Cortex of kidney (tissue), 1 donor: ENCODE results near the gene FLT4.
"Not testable (repeated sequence)": the region's sequence is repeated elsewhere in the genome, so short reads cannot be mapped to it uniquely, and the experiment has no call there.

Experiments
- DNase-seq: peaks from one replicate; lab custom pipeline; 2025; lab: John Stamatoyannopoulos, UW

The FLT4 gene

DNA sequence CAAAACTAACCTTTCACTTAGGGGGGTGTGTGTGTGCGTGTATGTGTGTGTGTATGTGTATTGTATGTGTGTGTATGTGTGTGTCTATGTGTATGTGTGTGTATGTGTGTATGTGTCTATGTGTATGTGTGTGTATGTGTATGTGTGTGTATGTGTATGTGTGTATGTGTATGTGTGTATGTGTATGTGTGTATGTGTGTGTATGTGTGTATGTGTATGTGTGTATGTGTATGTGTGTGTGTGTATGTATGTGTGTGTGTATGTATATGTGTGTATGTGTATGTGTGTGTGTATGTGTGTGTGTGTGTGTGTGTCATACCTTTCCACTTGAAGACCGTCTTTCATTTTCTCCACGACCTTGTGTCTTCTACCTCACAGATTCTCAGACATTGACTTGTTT is 20.8 kb upstream of the FLT4 start:
- no peak for DNase-seq

DNA sequence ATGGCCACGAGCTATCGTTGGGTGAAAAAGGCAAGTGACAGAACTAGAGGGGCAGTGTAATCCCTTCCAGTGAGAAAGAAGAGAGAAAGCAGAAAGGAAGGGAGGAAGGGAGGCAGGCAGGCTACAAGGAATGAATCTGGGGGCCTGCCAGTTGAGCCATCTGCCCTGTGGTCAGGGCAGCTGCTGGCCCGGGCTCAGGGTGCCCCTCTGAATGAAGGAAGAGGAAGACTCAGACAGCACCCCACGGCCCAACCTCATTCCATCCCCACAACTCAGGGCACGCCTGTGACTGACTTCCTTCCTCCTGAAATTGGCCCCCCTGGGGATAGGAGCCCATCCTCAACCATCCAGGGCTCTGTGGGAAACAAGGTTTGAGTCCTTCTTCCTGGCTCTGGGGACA is 20.3 kb upstream of the FLT4 start:
- DNase-seq, result no peak

DNA sequence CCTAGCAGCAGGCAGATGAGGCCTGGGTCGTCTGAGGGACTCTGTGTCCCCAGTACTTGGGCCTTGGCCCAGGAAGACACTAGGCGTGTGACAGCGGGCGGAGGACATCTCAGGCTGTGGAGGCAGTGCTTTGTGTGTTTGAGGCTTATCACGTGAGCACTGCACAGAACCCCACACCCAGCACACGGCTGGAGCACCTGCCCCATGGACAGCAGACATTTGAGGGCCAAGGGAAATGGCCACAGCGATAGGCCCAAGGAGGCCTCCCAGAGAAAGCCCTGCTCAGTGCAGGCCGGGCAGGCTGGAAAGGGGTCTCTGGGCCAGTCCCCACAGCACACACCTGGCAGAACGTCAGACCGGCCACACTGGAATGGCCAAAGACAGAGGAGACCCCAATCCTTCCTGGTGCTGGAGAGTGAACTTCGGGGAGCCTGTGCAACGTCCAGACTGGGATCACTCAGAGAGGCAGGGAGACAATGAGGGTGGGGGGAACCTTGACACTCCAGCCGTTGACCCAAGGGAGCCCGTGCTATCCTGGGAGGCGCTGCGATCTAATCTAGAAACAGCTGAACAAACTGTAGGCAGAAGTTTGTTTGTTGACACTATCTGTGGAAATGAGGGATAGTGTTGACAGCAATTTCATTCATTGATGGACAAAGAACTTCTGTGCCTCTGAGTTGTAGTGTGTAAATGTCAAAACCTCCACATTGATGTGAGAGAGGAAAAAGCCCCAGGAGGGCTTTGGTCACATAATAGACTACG is 19.6 kb upstream of the FLT4 start:
- no peak for DNase-seq

DNA sequence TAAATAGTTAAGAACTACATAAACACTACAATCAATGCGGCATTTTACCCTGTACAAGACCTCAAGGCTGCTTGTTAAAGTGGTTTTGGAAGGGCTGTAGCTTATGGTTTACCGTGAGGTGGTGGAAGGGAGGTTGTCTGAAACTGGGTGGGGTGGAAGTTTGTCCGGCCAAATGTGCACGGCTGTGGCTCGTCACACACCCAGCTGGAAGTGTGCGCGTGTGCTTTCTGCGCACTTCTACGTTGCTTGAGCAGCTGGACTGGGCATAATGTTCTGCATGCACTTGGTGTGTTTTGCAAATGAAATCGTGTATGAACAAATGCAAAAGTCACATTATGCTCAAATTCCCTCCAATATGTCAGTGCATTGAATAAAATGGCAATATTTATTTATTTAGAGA is 17.4 kb upstream of the FLT4 start:
- DNase-seq, result no peak

DNA sequence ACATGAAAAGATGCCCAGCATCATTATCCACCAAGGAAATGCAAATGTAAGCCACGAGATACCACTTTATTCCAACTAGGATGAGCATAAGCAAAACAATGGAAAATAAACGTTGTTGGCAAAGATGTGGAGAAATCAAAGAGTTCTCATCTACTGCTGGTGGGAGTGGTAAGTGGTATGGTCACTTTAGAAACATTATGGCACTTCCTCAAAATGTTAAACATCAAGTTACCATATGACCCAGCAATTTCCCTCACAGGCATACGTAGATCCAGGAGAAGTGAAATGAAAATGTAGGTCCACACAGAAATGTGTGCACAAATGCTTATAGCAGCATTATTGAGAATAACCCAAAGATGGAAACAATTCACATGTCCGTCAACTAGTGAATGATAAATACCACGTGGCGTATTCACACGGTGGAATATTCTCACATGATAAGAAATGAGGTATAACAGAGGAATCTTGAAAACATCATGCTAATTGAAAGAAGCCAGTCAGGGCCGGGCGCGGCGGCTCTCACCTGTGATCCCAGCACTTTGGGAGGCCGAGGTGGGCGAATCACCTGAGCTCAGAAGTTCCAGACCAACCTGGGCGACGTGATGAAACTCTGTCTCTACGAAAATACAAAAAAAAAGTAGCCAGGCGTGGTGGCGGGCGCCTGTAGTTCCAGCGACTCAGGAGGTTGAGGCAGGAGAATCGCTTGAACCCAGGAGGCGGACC is 16.4 kb upstream of the FLT4 start:
- DNase-seq, result no peak

DNA sequence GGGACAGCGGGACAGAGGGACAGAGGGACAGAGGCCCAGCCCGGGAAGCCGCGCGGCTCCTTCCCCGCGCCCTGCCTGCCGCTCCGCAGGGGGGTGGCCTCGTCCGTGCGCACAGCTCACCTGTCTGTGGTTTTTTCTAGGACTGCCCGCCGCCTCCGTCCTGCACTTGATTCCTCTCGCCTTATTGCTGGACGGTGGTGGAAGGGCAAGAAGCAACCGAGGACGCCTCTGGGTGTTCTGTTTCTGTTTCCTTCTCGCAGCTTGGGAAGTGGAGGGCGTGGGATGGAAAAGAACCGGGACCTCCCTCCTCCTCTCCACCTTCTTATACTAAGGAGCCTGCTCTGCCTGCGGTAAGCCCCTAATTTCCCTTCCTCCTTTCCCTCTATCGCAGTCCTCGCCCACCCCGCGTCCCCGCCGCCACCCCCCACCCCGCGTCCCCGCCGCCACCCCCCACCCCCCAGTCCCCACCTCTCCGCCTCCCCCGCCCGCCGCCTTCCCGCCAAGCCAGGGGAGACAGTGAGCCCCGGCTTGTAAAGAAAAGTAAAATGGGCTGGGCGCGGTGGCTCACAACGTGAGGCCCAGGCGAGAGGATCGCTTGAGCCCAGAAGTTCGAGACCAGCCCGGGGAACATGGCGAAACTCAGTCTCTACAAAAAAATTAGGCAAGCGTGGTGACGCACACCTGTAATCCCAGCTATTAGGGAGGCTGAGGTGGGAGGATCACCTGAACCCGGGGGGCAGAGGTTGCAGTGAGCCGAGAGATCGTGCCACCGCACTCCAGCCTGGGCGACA is 9.6 kb upstream of the FLT4 start:
- no peak for DNase-seq

DNA sequence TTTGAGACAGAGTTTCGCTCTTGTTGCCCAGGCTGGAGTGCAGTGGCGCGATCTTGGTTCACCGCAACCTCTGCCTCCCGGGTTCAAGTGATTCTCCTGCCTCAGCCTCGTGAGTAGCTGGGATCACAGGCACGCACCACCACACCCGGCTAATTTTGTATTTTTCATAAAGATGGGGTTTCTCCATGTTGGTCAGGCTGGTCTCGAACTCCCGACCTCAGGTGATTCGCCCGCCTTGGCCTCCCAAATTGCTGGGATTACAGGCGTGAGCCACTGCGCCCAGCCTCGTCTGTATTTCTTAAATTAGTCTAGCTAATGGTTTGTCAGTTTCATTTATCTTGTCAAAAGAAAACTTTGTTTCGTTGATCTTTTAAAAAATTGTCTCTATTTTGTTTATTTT is 5.8 kb upstream of the FLT4 start:
- not testable (repeated sequence) for DNase-seq

DNA sequence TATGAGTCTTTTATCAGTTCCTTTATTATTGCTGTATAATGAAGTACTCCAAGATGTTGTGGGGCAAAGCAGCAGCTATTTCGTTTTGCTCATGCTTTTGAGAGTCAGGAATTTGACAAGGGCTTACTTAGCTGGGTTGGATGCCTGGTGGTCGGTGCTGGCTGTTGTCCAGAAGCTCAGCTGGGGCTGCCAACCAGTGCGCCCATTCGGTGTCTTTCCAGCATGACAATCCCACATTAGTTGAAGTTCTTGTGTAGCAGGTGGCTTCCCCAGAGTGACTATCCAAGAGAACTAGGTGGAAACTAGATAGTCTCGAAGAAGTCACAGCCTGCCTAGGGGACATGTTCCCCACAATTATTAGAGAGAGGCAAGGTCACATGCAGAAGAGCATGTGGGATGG is 3.4 kb upstream of the FLT4 start:
- DNase-seq, result no peak

DNA sequence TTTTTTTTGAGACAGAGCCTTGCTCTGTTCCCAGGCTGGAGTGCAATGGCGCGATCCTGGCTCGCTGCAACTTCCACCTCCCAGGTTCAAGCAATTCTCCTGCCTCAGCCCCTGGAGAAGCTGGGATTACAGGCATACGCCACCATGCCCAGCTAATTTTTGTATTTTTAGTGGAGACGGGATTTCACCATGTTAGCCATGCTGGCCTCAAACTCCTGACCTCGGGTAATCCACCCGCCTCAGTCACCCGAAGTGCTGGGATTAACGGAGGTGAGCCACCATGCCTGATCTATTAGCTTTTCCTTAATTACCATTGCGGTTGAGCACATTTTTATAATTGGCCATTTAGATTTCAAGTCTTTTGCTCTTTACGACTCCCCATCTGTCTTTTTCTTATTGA is 2.9 kb upstream of the FLT4 start:
- no peak for DNase-seq

DNA sequence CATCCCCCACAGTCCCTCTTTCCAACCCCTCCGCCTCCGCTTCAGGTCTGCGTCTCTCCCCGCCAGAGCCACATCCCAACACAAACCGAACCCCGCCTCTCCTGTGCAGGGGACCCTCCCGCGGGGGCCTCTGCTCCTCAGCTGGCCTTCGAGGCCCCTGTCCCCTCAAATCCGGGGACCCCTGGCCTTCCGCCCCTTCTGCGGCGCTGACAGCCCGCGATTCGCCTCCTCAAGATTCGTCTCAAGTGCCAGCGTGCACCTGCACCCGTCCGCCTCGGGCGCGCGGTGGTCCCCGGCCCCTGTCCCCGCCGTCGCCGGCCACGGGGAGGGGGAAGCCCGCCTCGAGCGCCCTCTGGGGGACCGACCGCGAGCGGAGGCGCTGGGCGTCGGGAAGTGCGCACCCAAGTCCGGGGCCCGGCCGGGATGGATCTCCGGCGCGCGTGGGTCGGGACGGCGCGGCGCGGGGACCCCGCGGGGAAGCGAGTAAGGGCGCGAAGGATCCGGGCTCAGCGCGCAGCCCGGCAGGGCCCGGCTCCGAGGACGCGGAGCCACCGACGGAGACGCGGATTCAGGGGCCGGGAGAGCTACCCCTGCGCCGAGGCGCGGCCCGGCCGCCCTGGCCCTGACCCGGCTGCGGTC is 623 bp downstream of the FLT4 start:
- DNase-seq, result no peak

DNA sequence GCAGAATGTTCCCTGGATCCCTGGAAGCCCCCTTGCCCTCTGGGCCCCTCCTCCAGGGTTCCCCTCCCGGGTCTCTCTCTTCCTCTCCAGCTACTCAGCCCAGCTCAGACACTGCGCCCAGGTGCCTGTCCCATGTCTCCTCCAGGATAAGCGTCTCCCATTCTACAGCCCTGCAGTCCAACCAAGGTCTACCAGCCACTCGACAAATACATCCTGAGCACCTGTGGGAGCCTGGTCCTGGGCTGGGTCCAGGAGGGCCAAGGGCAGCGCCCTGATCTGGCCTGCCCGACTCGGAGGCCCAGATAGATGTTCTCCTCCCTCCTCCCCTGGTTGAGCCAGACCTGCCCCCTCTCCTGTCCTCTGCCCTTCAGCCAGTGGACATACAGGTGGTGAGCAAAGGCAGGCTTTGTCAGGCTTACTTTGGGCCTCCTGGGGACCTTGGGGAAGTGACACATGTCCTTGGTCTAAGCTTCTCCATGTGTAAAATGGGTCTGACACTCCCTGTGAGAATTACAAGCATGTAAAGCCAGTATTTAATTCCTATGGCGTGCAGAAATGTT is 1.4 kb downstream of the FLT4 start:
- DNase-seq, result no peak

DNA sequence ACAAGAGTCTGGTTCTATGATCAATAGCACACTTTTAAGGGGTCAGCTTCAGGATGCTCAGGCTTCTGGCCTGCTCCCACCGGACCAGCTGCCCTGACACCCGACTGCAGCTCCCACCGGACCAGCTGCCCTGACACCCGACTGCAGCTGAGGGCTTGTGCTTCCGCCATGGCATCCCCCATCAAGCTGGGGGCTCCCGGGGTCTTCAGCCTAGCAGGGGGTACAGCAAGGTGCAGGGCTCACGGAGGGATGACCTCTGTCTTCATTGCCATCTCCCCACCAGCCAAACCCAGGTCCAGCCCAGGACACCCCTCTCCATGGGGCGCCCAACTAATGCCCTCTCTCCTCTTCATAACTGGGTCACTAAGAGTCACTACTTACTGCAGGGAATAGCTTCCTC is 1.9 kb downstream of the FLT4 start:
- DNase-seq, result no peak

DNA sequence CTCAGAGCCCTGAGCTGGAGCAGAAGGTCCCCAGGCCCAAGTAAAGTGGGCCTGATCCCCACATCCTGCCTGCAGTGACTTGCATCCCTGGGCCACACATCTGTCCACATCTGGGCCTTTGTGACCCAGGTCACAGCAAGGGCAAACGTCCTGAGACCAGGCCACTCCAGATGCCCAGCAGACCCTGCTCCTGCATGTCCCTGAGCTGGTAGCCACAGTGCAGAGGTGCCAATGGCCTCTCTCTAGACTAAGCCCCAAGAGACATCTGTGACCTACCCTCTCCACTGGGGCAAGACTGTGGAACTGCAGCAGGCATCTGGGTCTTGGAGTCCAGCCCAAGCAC is 2.5 kb downstream of the FLT4 start:
- DNase-seq, result no peak

DNA sequence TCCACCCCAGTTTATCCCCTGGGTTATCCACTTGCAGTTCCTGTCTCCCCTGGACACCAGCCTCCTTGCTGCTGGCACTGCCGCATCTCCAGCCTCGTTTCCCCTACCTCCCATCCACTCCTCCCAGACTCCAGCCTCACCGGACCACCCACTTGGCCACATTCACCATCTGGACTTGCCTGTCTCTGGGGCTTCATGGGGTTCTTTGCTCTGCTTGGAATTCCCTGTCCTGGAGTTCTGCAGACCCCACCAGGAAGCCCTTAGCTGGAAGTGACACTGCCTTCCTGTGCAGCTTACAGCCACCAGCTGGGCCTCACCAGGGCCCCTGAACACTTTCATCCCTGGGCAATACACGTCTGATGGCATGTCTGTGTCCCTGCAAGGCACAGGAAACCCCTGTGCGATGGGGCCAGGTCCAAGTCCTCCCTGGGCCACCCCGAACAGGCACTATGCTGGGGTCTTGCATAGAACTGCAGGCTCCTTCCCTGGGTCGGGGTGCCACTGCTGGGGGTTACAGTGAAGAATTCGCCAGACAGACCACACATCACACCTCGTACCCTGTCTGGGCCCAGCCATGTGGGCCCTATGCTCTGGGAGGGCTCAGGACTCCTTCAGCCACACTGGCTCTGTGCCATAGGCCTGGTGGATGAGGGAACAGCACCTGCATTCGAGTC is 3.0 kb downstream of the FLT4 start:
- no peak for DNase-seq

DNA sequence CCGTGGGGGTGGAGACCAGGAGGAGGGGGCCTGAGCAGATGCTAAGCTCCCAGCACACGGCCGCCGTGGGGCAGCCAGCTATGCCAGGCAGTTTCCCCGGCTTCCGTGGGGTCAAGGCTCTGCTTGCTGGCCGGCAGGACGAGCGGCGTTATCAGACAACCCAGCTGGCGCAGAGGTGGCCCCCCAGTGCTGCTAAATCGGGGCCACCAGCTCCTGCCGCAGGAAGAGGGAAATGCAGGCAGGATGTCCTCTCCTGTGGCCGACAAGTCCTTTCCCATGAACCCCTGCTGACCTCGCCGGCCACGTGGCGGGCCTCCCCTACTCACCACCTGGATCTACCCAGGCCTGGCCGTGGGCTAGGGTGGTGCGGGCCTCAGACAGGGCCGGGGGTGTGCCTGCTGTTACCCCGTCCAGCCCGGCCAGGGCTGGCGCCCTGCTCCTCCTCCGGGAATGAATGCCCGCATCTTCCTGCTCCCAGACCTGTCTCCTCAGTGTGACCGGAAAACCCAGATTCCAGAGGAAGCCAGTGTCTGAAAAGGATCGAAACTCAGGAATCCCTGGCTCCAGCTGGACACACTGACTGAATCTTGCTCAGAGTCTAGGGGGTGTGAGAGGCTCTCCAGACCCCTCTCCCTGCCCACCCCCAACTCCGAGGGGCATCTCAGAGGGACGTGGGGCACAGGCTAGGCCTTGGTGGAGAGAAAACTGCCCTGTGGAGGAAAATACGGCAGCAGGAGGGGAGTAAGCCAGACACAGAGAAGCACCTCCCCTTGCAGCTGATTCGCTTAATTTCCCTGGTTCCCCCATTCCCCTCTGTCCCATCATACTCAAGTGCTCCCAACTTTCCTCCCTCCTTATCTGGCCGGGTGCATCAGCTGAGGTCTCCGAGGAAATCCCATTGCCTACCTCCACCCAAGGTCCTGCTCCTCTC is 3.9 kb downstream of the FLT4 start:
- no peak for DNase-seq

DNA sequence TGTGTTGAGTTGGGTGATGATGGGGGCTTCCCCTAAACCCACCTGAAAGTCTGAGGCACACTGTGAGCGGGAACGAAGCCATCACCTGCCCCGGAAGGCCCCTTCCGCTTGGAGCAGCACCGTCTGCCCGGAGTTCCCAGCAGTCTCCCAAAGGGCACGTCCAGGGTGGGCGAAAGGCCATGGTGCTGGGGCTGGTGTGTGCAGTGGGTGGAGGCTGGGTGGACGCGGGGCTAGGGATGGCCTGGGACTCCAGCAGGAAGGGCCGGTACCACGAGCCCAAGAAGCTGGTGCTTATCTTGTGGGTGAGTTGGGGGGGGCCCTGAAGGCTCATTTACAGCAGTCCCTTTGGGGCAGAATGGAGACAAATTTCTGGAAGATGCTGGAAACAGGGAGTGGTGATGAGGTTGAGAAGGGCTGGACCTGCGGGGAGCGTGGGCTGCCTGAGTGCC is 4.6 kb downstream of the FLT4 start:
- DNase-seq, result no peak

DNA sequence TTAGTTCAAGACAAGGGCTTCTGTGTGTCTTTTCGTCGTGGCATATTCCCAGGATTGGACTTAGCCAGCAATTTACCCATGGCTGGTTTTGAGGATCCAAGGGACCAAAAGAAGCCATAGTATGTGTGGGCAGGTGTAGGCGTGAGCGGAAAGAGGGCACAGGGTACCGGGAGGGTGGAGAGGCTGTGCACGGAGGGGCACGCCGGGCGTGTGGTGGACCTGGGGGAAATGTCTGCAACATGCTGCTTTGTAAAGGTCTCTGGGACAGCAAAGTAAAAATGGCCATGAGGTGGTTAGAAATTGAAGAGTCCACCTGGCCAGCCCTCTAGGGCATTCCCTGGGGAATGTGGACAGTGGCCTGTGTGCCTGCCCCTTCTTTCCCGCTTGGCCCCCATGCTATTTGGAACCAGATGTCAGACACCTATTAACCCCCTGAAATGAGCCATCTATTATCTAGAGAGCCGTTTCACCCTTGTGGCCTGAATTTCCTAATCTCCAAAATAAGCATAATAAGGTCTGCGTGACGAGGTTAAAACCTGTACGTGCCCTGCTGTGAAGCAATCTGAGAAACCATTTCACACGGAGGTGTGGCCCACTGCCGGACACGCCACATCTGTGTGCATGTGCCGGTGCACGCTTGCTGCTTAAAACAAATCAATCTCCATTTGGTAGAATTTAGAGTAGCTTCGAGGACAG is 5.1 kb downstream of the FLT4 start:
- no peak for DNase-seq

DNA sequence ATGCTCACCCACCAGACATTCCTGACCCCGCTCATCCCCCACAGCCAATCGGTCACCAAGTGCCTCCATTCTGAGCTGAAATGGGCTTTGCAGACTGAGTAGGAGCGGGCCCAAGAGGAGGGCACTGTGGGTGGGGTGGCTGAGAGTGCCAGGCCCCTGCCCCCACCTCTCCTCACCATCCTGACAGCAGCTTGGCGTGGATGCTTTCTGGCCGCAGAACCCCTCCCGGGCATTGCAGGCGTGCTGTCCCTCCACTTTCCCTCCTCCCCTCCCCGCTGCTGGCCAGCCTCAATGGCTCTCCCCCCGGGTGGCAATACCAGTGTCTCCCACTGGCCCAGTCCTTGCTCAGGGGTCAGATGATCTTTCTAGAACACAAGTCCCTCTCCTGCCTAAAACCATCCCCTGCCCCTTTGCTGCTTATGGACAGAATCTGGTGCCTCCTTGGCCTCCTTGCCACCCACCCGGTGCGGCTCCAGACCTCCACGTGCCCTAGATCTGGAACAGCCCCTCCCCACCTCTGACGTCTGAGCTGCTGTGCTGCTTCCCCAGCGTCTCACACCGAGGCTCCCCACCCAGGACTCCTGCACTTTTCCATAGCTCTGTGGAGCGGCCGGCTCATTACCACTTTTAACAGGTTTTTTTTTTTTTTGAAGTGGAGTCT is 6.1 kb downstream of the FLT4 start:
- no peak for DNase-seq

DNA sequence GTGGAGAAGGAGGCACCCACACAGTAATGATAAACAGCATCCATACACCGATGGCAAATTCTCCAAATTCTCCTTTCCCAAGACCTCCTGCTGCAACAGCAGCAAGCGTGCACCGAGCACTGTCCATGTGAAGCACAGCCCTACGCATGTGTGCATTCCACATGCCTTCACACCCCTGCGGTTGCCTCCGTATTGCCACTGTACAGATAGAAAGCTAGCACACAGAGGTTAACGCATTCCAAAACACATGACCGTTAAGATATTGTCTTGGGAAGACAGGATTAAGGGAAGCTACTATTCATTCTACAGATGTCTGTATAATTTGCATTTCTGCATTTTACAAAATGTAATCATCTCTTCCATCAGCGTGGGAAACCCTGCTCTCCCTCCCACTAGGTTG is 6.6 kb downstream of the FLT4 start:
- no peak for DNase-seq
